ENCODE results near the gene DNAH6. TPM values are rescaled to one million over a fixed set of nuclear protein-coding genes. Genes with fewer than 3 reads are reported as not detected.
A peak's percentile ranks its signal among the peaks of the same experiment; 100 is the strongest.
"Not testable (repeated sequence)": the region's sequence is repeated elsewhere in the genome, so short reads cannot be mapped to it uniquely, and the experiment has no call there.

DNAH6 gene
- total RNA-seq, result under 1 TPM; 0.04 to 0.67 (median 0.27) TPM

- Histone ChIP-seq H3K27me3 (no peaks in the 10 kb centered on the region), H3K4me1 (peaks cover 0 to 12% (median 0%) of the 10 kb centered on the region in 3 donors), H3K9me3 (peaks cover 0 to 1% (median 0%) of the 10 kb centered on the region in 3 donors), H3K4me3 (peak within 1 kb of the TSS; percentile 50 to 57), H3K36me3 (no peaks in the 10 kb centered on the region), H3K27ac (peak within 1 kb of the TSS in 3 of 4 donors; percentile 35 to 67 (median 42))
- ATAC-seq, result peak; percentile 100
- WGBS, 2 donors (ENCODE audit: low coverage in 1 of 2), result 22 to 29% methylated on average over 14 of the region's 31 CpGs
- TF ChIP-seq EP300 (IDR thresholded peaks at IDR 0.05) (no peak), POLR2AphosphoS5 (IDR thresholded peaks at IDR 0.05) (peak; percentile 22)
These were observed at the start of gene DNAH6 for GRCh38 chr2:84516234-84516986. Gene DNAH6 (plus strand): TSS chr2:84516498. CDS start chr2:84517827, 1,329 bp downstream.

- Histone ChIP-seq H3K27ac (no peak overlapping the region), H3K4me3 (no peak overlapping the region), H3K4me1 (no peaks in the 10 kb centered on the region), H3K27me3 (no peaks in the 10 kb centered on the region), H3K36me3 (no peaks in the 10 kb centered on the region), H3K9me3 (peaks cover 0 to 16% (median 0%) of the 10 kb centered on the region in 3 donors)
- no peak for ATAC-seq
- 80 to 88% methylated on average over 1 of the region's 1 CpG for WGBS, 2 donors (ENCODE audit: low coverage in 1 of 2)
- TF ChIP-seq CTCF (IDR thresholded peaks at IDR 0.05) (no peak), EP300 (IDR thresholded peaks at IDR 0.05) (no peak), POLR2AphosphoS5 (IDR thresholded peaks at IDR 0.05) (no peak), POLR2A (IDR thresholded peaks at IDR 0.05) (no peak)
These were observed 48.9 kb upstream of the DNAH6 start for GRCh38 chr2:84467389-84467788.

GRCh38 chr2:84472423-84472822, 43.9 kb upstream of the DNAH6 start:
- 50 to 80% methylated on average over 2 of the region's 2 CpGs for WGBS, 2 donors (ENCODE audit: low coverage in 1 of 2)
- not testable (repeated sequence) for H3K36me3 ChIP-seq, H3K27ac ChIP-seq, H3K4me1 ChIP-seq, H3K27me3 ChIP-seq, ATAC-seq, H3K4me3 ChIP-seq
- H3K9me3 ChIP-seq, result peaks cover 0 to 25% (median 0%) of the 10 kb centered on the region in 3 donors

GRCh38 chr2:84472856-84473565, 43.3 kb upstream of the DNAH6 start:
- 87 to 88% methylated on average over 4 to 6 of the region's 6 CpGs for WGBS, 2 donors (ENCODE audit: low coverage in 1 of 2)
- TF ChIP-seq POLR2A (IDR thresholded peaks at IDR 0.05), result no peak
- TF ChIP-seq EP300 (IDR thresholded peaks at IDR 0.05), result no peak
- no peak for TF ChIP-seq POLR2AphosphoS5 (IDR thresholded peaks at IDR 0.05)
- TF ChIP-seq CTCF (IDR thresholded peaks at IDR 0.05), result no peak
- H3K27me3 ChIP-seq, result no peaks in the 10 kb centered on the region
- no peak for ATAC-seq
- H3K27ac ChIP-seq, result no peak overlapping the region
- no peaks in the 10 kb centered on the region for H3K4me1 ChIP-seq
- no peak overlapping the region for H3K4me3 ChIP-seq
- no peaks in the 10 kb centered on the region for H3K36me3 ChIP-seq
- peaks cover 0 to 31% (median 0%) of the 10 kb centered on the region in 3 donors for H3K9me3 ChIP-seq

GRCh38 chr2:84474176-84474575, 42.1 kb upstream of the DNAH6 start:
- no peak for ATAC-seq
- no peaks in the 10 kb centered on the region for H3K36me3 ChIP-seq

More at GRCh38 chr2:84474176-84474575, 42.1 kb upstream of the DNAH6 start:
- Histone ChIP-seq H3K9me3 (peaks cover 0 to 34% (median 0%) of the 10 kb centered on the region in 3 donors), H3K4me3 (no peak overlapping the region), H3K4me1 (no peaks in the 10 kb centered on the region), H3K27me3 (no peaks in the 10 kb centered on the region), H3K27ac (no peak overlapping the region)
- TF ChIP-seq CTCF (IDR thresholded peaks at IDR 0.05), result no peak
- no peak for TF ChIP-seq EP300 (IDR thresholded peaks at IDR 0.05)
- no peak for TF ChIP-seq POLR2A (IDR thresholded peaks at IDR 0.05)
- no peak for TF ChIP-seq POLR2AphosphoS5 (IDR thresholded peaks at IDR 0.05)
- 72 to 78% methylated on average over 1 to 4 of the region's 4 CpGs for WGBS, 2 donors (ENCODE audit: low coverage in 1 of 2)

Data from gastroesophageal sphincter (tissue), 4 donors.